SU-DHL-6 (cell line): Measurements from ENCODE around the gene SPOCK1.

Source experiments
- CTCF ChIP-seq: fragments of 200-600 bp; sonication (generic); IDR thresholded peaks from one replicate; pipeline ENCODE4 v1.5.1; 2017; ENCODE audit warnings: antibody characterized with exemption, mild to moderate bottlenecking, low read length, moderate library complexity; ENCODE audit not compliant: insufficient read depth, poor library complexity, severe bottlenecking
- EZH2phosphoT487 ChIP-seq: fragments of 200-600 bp; sonication (generic), shearing (Covaris generic); conservative IDR thresholded peaks from 2 replicates; pipeline ENCODE4 v1.6.1; 2018; ENCODE audit warnings: mild to moderate bottlenecking, antibody characterized with exemption, low read length, moderate library complexity, mixed read lengths

- TF ChIP-seq CTCF = no peak
- TF ChIP-seq EZH2phosphoT487 = no peak
Observed at GRCh38 chr5:137113939-137114338, 385.2 kb downstream of the SPOCK1 start.
